Ammon's horn (tissue), 1 donor: ENCODE measurements around the gene NPC1.
"Not testable (repeated sequence)": the region's sequence is repeated elsewhere in the genome, so short reads cannot be mapped to it uniquely, and the experiment has no call there.

Experiments used
- DNase-seq: peaks from one replicate; pipeline ENCODE4 v3.0.0-alpha.2; 2016; ENCODE audit warnings: low spot score

The NPC1 gene

DNA sequence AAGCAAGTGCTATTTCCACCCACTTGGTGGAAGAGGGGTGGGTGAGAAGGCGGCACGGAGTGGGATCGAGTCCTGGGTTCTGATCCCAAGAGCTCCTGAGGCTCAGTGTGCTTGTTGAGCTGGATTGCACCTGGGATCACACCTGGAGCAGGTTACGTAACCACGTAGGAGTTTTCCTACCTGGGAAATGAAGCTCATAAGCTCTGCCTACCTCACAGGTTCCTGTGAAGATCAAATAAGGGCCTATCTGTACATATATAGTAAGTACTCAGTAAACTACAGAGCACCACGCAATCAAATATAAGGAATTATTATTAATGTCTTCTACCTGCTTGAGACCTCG, 11.0 kb downstream of the NPC1 start:
- DNase-seq: no peak

DNA sequence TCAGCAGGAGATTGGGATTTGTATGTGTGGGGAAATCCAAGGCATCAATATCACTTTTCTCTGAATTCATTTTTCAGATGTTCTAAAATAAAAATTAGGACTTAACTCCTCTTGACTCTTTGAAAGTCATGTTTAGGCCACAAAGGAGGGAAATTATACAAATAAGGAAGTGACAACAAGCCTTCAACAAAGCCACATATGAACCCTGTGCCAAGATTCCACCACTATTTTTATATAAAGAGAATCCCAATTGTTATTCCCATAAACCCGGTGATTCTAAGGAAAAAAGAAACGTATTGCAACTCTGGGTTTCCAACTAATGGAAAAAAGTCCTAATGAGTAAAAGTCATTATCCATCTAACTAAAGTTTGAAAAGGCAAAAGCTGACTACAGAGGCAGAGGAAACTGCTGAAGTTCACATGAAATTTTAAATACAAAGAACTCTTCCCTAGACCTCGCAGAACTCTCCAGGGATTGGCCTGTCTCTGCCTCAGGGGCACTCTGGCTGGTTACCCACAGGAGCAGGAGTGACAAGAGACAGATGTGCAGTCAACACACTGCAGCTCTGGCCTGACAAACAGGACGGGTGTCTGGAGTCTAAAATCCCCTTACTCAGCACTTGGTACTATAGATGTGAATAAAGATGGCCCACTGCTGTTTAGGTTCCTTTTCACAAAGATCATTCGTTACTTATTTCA, 11.5 kb downstream of the NPC1 start:
- no peak for DNase-seq

DNA sequence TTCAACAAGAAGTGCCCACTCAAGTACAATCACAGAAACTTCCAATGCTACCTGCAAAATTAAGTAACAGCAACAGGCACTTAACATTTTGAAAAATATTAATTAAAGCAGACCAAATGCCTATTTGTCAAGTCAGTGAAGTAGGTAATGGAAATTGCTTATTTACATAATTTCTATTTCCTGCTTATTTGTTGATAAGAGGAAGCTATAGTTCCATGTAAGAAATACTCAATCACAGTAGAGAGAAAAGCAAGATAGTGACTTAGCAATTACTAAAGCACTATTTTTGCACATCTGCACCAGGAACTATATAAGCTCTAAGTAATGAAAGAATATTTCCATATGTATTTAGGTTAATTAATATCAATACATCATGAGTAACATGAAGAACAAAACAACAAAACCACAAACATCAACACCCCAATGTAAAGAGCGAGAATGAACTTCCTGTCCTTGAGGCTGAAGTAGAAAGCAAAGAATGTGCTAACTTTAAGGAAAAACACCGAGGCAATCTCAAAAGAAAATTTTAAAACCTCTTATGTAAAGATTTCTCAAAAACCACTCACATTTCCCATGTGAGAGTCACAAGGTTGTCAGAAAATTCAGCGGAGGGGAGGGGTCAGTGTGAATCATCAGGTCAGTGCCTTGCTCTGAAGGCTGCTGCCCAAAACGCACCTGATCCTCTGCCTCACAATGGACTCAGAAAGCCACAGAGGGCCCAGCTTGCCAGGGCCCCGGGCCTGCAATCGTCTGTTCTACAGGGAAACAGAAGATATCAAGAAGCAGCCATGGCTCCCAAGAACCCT, 12.5 kb downstream of the NPC1 start:
- DNase-seq: no peak

DNA sequence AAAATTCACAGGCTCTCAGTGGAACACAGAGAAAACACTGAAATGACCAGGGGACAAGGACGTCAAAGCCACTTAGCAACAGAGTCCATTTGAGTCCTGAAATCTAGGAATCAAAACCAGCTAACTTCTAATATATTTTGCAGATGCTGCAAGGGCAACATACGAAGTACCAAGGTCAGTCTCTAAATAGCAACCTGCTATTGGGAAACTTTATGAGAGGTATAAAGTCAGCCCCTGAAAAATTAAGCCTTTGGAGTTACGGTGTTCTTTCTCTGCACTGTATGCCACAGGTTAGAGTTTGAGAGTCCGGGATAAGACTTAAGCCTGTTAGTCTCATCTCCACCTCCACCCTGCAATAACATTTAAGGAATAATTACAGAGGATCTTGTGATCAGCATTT, 13.3 kb downstream of the NPC1 start:
- DNase-seq: no peak

DNA sequence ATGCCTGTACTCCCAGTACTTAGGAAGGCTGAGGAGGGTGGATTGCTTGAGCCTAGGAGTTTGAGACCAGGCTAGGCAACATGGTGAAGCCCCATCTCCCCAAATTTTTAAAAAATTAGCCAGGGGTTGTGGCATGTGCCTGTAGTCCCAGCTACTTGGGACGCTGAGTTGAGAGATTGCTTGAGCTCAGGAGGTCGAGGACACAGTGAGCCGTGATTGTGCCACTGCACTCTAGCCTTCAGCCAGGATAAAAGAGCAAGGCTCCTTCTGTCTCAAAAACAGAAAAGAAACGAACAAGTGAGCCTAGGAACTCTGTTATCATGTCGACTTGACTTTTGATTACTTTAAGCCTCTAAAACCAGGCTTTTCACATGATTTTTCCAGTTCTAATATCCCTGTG, 13.7 kb downstream of the NPC1 start:
- DNase-seq: no peak

DNA sequence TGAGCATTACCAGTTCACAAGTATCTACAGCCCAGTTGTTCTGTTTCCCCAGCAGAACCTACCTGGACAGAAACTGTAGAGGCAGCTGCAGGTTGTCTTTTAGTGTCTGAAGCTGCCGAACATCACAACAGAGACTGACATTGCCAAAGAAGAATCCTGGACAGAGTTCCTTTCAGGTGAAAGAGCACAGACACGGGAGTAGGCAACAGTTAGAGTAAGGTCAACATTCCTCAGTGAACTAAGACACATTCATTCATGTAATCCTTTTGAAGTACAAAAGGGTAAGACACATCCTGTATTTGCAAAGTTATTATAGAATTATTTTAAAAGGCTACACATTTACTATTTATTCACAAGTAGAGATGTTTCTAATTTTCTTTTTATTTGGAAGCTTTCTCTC, 14.3 kb downstream of the NPC1 start:
- no peak for DNase-seq

DNA sequence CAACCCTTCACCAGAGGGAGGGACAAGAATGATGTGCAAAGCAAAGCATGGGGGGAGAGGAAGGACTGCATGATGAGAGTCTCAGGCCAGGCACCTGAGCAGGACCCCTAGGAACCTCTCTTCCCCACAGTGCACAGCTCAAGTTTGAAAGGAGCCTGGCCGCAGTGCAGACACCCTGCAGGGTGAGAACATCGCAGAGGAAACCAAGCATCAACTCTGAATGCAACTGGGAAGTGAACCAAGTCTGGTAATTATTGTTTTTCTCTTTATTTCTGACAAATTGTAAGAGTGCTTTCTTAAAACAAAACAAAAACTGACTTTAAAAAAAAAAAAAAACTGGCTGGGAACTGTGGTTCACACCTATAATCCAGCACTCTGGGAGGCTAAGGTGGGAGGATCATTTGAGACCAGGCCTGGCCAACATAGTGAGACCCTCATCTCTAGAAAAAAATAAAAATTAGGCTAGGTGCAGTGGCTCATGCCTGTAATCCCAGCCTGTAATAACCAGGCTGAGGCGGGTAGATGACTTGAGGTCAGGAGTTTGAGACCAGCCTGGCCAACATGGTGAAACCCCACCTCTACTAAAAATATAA, 15.3 kb downstream of the NPC1 start:
- DNase-seq: no peak

DNA sequence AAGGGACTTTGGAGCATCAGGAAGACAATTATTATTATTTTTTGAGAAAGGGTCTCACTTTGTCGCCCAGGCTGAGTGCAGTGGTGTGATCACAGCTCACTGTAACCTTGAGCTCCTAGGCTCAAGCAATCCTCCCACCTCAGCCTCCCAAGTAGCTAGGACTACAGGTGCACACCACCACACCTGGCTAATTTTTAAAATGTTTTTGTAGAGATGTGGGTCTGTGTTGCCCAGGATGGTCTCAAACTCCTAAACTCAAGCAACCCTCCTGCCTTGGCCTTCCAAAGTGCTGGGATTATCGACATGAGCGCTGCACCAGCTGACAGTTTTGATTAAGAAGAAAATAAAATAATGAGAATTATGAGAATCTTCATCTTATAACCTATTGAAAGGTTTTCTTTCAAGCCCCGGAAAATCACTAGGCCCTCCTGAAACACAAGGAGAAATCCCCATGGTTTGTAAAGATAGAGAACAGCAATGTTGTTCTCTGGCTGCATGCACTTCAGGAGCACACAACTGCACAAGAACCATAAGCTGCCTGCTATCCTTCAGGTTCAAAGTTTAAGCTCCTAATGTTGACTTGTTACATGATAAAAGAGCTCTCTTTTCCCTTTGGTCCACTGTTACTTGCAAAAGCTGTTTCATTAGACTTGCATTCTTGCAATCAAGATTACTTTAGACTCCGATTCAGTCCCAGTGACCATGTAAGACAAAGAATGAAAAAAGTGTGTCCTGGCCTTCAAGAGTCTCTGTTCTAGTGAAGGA, 16.8 kb downstream of the NPC1 start:
- DNase-seq: no peak

DNA sequence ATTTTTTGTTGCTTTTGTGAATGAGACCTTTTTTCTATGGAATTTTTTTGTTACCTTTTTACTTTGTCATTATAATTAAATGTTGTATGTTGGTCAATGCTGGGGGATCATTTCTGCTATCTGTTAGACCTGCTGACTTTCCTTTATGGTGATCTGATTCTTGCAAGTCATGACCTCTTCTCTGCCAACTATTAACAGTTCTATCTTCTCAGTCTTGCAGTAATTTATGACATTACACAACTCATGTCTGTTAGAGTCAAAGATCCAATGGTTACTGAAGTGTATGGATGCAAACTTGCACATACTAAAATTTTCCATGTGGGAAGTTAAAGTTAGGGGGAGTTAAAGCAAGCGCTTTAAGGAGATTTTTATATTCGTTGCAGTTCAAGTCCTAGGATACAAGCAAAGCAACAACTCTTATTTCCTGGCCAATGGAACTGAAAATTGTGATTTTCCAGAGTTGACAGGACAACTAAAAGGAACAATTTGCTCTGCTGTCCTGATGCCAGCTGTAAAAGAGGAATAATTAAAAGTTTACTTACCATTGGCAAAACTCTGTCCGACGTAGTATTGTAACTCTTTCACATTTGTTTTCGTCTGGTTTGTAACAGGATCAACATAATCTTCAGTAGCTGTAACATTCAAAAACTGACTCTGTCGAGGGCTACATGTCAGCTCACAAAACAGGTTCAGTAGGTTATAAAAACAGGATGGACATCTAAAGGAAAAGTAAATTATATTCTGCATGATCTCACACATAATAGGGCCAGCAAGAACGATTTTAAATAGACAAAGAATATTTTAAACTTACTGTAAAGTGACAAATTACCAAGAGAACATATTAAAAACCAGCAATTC, 17.8 kb downstream of the NPC1 start:
- no peak for DNase-seq

DNA sequence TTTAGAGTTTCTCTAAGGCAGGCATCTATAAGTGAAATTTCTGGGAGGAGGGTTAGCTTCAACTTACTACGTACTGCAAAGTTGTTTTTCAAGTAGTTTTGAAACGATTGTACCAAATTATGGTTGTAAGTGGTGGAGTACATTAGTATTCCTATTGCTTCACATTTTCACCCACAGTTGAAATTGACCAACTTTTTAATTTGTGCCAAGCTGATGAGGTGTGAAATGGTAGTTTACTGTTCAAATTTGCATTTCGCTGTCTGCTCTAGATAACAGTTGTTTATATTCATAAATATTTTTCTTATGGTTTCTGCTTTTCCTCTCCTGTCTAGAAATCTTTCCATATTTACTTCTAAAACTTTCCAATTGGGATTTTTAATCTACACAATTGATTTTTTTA, 18.6 kb downstream of the NPC1 start:
- DNase-seq: no peak

DNA sequence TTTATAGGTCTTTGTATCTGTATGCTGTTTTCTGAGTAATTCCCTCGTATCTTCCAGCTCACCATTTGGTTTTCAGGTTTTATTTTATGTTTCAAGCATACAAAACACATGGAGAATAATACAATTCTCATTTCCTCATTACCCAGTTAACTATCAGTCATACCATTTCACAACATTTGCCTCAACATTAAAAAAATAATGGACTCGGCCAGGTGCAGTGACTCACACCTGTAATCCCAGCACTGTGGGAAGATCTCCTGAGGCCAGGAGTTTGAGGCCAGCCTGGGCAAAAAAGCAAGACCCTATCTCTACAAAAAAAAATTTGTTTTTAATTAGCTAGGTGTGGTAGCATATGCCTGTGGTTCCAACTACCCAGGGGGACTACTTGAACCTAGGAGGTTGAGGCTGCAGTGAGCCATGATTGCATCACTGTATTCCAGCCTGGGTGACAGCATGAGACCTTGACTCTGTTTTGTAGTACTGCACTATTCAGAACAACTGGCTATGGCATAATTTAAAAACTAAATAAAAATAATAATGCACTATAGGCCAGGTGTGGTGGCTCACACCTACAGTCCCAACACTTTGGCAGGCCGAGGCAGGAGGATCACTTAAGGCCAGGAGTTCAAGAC, 20.3 kb downstream of the NPC1 start:
- DNase-seq: no peak

DNA sequence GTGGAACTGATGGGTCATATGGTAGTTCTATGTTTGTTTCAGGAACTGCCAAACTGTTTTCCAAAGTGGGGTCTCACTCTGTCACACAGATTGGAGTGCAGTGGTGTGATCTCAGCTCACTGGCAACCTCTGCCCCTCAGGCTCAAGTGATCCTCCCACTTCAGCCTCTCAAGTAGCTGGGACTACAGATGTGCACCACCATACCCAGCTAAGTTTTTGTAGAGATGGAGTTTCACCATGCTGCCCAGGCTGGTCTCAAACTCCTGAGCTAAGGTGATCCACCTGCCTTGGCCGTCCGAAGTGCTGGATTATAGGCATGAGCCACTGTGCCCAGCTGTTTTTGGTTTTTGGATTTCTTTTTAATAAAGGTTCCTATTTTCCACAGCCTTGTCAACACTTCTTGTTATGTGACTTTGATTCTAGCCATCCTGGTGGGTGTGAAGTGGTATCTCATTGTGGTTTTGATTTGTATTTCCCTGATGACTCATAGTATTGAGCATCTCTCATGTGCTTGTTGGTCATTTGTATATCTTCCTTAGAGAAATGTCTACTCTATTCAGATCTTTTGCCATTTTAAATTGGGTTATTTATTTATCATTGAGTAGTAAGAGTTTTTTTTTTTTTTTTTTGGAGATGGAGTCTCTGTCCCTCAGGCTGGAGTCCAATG, 22.8 kb downstream of the NPC1 start:
- DNase-seq: no peak

DNA sequence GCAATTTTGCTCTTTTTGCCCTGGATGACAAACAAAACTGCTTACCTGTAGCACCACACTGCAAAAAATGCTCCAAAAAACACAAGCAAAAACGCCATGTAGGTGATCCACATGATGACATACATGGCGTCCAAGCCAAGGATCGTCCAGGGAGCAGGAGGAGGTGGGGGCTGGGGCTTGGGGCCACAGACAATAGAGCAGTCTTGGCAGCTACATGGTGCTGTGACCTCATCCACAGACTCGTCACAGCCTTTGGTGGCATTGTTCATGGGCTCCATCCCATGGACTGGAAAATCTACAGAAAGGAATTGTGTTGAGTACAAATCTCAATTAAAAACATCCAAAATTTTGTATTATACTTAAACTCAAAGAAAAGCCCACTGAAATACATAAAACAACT, 26.1 kb downstream of the NPC1 start:
- DNase-seq: peak; percentile 86

DNA sequence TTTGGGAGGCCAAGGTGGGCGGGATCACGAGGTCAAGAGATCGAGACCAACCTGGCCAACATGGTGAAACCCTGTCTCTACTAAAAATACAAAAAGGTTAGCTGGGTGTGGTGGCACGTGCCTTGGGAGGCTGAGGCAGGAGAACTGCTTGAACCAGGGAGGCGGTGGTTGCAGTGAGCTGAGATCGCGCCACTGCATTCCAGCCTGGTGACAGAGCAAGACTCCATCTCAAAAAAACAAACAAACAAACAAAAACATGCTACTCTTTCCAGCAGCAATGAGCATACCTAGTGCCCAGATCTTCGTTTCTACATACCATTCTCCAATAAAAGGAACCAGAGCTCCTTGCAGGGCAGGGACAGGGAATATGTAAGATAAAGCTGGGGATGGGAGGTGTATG, 28.8 kb downstream of the NPC1 start:
- DNase-seq: not testable (repeated sequence)

DNA sequence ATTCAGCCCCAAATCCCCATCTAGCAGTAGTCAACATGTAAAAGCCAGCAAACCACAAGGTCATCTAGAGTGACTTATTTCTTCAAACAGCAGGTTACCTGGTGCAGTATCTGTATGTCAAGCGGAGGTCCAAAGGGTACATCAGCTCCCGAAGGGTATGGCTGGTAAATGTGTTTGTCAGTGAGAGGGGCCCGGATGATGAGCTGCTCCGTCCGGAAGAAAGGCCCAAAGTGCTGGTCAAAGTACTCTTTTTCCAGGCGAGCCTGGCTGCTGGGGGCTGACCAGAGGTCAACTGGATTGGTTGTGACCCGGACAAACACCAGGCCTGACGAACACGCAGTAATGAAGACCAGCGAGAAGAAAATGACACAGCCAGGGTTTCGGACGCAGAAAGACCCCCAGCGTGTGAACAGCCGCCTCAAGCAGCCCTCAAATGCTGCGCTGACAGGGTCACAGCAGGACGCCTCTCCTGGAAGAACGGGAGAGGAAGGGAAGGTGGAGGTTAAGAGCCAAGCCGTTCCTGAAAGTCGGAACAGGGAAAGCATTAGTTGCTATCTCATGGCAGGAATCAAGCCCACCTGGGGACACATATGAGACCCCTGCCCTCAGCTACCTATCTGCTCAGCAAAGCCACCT, 30.0 kb downstream of the NPC1 start:
- no peak for DNase-seq

DNA sequence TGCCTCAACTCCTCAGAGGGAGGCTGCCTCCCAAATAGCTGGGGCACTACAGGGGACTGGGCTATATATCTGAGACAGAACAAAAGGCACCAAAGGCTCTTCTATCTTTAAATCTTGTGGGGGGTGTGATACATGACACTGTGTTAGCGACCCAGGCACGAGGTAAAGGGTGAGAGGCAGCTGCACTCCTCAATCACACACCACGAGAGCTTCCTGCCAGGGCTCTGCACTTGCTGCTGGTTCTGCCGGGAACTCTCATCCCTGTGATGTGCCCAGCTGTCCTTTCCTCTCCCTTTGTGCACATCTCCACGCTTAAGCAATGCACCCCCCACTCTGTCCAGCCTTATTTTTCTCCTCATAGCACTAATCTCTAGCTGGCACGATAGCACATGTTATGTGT, 32.4 kb downstream of the NPC1 start:
- no peak for DNase-seq

DNA sequence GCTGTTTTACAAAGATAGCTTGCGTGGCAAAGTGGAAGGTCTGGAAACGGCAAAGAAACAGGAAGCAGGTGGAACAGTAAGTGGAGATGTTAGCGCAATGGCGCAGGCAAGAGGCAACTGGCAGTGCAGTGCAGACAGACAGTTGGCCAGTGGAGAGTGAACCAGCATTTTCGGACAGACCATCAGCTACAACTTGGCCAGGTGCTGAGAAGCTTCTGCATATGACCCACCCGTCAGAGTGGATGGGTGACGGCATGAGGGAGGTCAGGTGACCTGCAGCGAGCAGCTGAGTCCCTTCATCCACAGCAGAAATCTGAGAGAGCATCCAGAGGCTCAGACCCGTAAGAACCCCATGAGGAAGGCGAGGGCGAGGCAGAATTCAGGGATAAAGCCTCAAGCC, 33.8 kb downstream of the NPC1 start:
- DNase-seq: no peak

DNA sequence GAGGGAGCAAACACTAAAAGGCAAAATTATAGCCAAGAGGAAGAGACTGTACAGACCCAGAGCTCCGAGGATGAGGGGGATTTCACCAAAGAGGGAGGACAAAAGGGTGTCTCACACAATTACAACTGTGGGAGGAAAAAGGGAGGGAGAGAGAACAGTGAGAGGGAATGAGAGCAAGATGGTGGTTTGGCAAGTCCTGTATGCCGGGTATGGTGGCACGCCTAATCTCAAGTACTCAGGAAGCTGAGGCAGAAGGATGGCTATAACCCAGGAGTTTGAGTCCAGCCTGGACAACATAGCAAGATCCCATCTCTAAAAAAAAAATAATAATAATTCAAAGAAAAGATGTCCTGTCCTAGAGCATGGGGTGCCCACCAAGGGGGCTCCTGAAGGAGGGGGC, 34.3 kb downstream of the NPC1 start:
- no peak for DNase-seq

DNA sequence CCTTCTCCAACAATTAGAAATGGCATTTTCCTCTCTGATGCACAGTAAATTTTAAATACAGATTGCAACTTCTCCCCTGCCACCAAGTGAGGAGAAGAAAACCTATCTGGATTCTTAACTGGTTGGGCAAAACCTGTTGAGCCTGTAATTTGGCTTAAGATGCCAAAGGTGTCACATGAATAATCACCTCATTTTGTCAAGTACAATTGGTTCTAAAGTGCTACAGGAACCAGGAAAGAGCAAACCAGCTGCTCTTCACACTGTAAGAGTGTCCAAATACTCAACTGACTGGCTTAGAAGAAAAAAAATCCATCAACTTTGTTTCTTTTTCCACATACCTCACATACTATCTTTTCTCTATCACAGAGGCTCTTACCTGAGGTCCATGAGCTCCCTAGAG, 35.4 kb downstream of the NPC1 start:
- no peak for DNase-seq

DNA sequence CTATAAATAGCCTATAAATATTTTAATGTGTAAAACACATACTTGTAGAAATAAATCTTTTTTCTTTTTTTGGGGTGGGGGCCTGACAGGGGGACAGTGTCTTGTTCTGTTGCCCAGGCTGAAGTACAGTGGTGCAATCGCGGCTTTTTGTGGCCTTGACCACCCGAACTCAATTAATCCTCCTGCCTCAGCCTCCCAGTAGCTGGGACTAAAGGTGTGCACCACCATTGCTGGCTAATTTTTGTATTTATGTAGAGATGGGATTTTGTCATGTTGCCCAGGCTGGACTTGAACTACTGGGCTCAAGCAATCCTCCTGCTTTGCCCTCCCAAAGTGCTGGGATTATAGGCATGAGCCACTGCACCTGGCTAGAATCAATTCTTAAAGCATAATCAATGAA, 37.6 kb downstream of the NPC1 start:
- DNase-seq: no peak
